ENCODE results near the gene RASL11A.

- TF ChIP-seq CTCF (IDR thresholded peaks at IDR 0.05) (no peak), POLR2A (IDR thresholded peaks at IDR 0.05) (no peak), EP300 (IDR thresholded peaks at IDR 0.05; ENCODE audit: low read depth) (no peak)
Observed at GRCh38 chr13:27259831-27260230, 10.8 kb upstream of the RASL11A start.
